ENCODE results near the gene GRIA1. TPM values are rescaled to one million over a fixed set of nuclear protein-coding genes. Genes with fewer than 3 reads are reported as not detected.
A peak's percentile ranks its signal among the peaks of the same experiment; 100 is the strongest.

The GRIA1 gene
- total RNA-seq, 2 donors from 2014 or later: not detected

- Mint-ChIP-seq H3K9me3 (no peaks in the 10 kb centered on the region), H3K27ac (no peak overlapping the region), H3K36me3 (ENCODE audit: low read depth) (no peaks in the 10 kb centered on the region), H3K4me3 (no peak overlapping the region), H3K4me1 (no peaks in the 10 kb centered on the region), H3K27me3 (peaks cover 6% of the 10 kb centered on the region)
- no peak for ATAC-seq (replicated peaks)
These were observed 290.6 kb downstream of the GRIA1 start for GRCh38 chr5:153780876-153781705.

DNA sequence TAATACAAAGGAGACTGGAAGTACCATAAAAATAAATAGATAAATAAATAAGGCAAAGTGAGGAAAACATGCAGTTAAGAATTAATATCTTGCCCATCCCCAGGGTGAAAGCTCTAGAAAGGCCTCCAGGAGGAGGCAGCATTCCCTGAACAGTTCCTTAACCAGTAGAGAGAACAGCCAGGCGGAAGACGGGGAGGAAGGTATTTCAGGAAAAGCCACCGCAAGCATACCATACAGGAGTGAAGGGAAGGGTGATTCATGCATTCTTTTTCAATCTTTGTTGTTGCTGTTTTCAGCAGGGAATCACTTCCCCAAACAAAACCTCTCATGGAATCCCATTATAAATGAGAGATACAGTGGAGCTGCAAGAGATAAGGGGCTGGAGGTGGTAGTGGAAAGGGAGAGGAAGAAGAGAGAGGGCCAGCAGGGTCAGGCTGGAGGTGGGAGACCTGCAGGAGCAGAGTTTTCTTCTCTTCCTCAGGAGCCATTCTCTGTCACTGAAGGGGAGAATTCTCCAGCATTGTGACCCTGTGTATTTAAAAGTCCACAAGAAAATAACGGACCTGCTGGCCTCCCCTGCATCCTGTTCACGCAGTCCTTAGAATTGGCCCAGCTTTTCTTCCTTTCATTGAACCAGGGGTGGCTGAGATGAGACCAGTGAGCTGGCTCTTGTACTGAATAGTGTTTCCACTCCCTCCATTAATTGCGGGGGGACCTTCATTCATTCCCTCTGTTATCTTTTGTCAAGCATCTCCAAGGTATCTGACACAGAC is 292.3 kb downstream of the GRIA1 start:
- Mint-ChIP-seq H3K27me3 (peaks cover 3% of the 10 kb centered on the region), H3K36me3 (ENCODE audit: low read depth) (no peaks in the 10 kb centered on the region), H3K27ac (no peak overlapping the region), H3K4me1 (no peaks in the 10 kb centered on the region), H3K9me3 (no peaks in the 10 kb centered on the region), H3K4me3 (no peak overlapping the region)
- ATAC-seq (replicated peaks): no peak

DNA sequence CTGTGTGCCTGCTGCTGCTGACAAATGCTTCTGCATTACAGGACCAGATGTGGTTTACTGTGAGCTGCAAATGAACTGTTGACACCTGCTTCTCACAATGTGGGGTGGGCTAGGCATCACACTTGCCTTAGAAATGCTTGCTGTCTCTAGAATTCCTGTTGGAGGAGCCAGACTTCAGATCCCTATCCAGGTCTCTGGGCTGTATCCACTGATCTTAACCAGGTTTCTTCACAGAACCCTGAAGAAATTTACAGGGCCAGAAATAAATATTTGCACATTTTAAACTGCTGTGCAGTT is 292.8 kb downstream of the GRIA1 start:
- Mint-ChIP-seq H3K27me3 (peaks cover 7% of the 10 kb centered on the region), H3K36me3 (ENCODE audit: low read depth) (no peaks in the 10 kb centered on the region), H3K9me3 (peaks cover 2% of the 10 kb centered on the region), H3K27ac (no peak overlapping the region), H3K4me1 (no peaks in the 10 kb centered on the region), H3K4me3 (no peak overlapping the region)
- ATAC-seq (replicated peaks): no peak

GRCh38 chr5:153784277-153784676 is 293.8 kb downstream of the GRIA1 start:
- H3K4me1 Mint-ChIP-seq: no peaks in the 10 kb centered on the region
- peaks cover 6% of the 10 kb centered on the region for H3K9me3 Mint-ChIP-seq
- peaks cover 11% of the 10 kb centered on the region for H3K27me3 Mint-ChIP-seq
- no peak overlapping the region for H3K4me3 Mint-ChIP-seq
- H3K36me3 Mint-ChIP-seq (ENCODE audit: low read depth): no peaks in the 10 kb centered on the region
- H3K27ac Mint-ChIP-seq: no peak overlapping the region
- no peak for ATAC-seq (replicated peaks)

DNA sequence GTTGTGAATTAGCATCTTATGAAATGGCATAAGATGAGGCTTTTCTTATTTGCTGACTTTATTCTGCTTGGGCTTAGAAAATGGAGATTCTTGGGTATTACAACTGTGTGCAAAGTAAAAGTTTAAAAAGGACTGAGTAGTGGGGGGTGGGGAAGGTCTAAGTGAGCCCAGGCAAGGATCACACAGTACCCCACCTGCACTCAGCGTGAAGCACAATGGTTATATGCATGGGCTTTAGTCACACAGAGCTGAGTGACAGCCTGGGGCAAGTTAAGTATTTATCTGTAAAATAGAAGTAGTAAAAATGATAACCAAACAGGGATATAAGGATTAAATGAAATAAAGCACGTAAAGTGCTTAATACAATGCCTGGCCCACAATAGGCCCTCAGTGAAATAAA is 300.9 kb downstream of the GRIA1 start:
- ATAC-seq (replicated peaks): no peak
- H3K36me3 Mint-ChIP-seq (ENCODE audit: low read depth): no peaks in the 10 kb centered on the region
- H3K27ac Mint-ChIP-seq: no peak overlapping the region
- H3K4me3 Mint-ChIP-seq: no peak overlapping the region
- no peaks in the 10 kb centered on the region for H3K4me1 Mint-ChIP-seq
- H3K9me3 Mint-ChIP-seq: peaks cover 6% of the 10 kb centered on the region
- peaks cover 8% of the 10 kb centered on the region for H3K27me3 Mint-ChIP-seq

GRCh38 chr5:153792305-153792704 is 301.8 kb downstream of the GRIA1 start:
- Mint-ChIP-seq H3K4me3 (no peak overlapping the region), H3K27ac (no peak overlapping the region), H3K27me3 (peaks cover 8% of the 10 kb centered on the region), H3K4me1 (no peaks in the 10 kb centered on the region), H3K36me3 (ENCODE audit: low read depth) (no peaks in the 10 kb centered on the region), H3K9me3 (peaks cover 6% of the 10 kb centered on the region)
- no peak for ATAC-seq (replicated peaks)

DNA sequence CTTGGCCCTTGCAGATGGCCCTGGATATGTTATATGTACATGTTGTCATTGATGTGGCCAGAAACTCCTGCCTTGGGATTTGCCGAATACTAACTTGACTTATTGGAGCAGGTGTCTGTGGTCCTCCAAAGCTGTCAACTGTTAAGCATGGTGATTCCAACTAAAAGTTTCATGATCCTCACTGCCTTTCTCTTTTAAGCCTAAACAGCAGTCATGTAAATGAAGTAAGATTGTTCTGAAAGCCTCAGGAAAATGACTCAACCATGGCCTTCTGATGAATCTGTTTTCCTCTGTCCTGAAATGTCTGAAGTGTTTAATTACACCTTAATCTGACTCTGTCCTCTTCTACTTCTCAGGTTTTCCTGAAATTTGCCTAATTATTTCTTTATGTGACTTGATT is 303.2 kb downstream of the GRIA1 start:
- no peaks in the 10 kb centered on the region for H3K27me3 Mint-ChIP-seq
- H3K4me3 Mint-ChIP-seq: no peak overlapping the region
- no peak overlapping the region for H3K27ac Mint-ChIP-seq
- H3K9me3 Mint-ChIP-seq: no peaks in the 10 kb centered on the region
- no peak for ATAC-seq (replicated peaks)
- no peaks in the 10 kb centered on the region for H3K4me1 Mint-ChIP-seq
- no peaks in the 10 kb centered on the region for H3K36me3 Mint-ChIP-seq (ENCODE audit: low read depth)

DNA sequence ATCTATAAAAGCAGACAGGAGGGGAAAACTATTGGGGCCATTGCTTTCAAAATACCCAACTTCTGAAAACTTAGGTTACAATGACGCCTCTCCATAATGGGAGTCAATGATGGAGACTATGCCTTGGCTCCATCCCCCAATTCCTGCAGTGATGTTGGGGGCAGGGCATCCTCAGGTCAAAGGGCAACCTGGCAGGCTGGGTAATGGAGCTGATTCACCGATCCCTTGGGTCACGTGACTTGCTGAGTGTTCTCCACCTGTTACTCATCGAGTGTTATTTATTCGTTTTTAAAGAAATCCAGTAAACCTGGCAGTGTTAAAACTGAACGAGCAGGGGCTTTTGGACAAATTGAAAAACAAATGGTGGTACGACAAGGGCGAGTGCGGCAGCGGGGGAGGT is 303.9 kb downstream of the GRIA1 start:
- no peaks in the 10 kb centered on the region for H3K36me3 Mint-ChIP-seq (ENCODE audit: low read depth)
- no peak overlapping the region for H3K4me3 Mint-ChIP-seq
- no peak overlapping the region for H3K27ac Mint-ChIP-seq
- H3K4me1 Mint-ChIP-seq: no peaks in the 10 kb centered on the region
- H3K9me3 Mint-ChIP-seq: no peaks in the 10 kb centered on the region
- ATAC-seq (replicated peaks): no peak
- H3K27me3 Mint-ChIP-seq: no peaks in the 10 kb centered on the region

- no peak for ATAC-seq (replicated peaks)
- H3K27ac Mint-ChIP-seq: no peak overlapping the region
- no peak overlapping the region for H3K4me3 Mint-ChIP-seq
- no peaks in the 10 kb centered on the region for H3K9me3 Mint-ChIP-seq
- H3K36me3 Mint-ChIP-seq (ENCODE audit: low read depth): no peaks in the 10 kb centered on the region
- no peaks in the 10 kb centered on the region for H3K4me1 Mint-ChIP-seq
- no peaks in the 10 kb centered on the region for H3K27me3 Mint-ChIP-seq
These were observed 306.1 kb downstream of the GRIA1 start for GRCh38 chr5:153796527-153796926.

DNA sequence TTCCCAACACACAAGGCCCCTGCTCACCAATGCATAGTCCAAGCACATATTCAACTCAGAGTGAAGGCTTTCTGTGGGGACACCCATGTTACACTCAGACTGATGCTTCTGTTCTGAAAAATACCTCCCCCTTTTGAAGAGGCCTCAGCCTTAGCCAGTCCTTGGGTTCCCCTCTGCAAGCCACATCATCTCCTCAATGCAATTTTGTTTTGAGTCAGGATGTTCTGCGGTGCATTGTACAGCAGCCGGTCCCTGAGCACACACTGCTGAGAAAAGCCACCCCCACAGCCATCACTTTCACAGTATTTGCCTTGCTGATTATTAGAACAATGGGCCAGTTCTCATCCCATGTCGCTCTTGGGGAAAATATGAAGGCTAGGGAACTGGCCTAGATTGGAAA is 307.0 kb downstream of the GRIA1 start:
- Mint-ChIP-seq H3K4me1 (no peaks in the 10 kb centered on the region), H3K4me3 (no peak overlapping the region), H3K9me3 (no peaks in the 10 kb centered on the region), H3K27me3 (no peaks in the 10 kb centered on the region), H3K36me3 (ENCODE audit: low read depth) (no peaks in the 10 kb centered on the region), H3K27ac (no peak overlapping the region)
- peak; percentile 14 for ATAC-seq (replicated peaks)

DNA sequence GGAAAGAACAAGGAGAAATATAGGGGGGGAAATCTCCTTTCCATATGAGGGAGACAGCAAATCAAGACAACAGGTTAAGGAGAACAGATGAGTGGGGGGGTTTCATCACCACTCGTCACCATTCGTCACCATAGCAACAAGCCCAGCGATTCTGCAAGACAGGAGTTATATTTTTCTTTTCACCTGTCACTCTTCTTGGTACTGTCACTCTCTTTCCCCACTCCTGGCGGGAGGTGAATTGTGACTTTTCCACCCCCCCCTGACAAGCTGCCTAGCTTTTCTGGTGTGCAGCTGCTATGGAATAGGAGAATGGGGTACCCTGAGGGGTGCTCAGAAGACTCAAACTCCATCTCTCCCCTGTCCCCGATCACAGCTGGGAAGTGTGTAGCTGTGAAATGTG is 308.4 kb downstream of the GRIA1 start:
- Mint-ChIP-seq H3K9me3 (no peaks in the 10 kb centered on the region), H3K27me3 (peaks cover under 1% of the 10 kb centered on the region), H3K36me3 (ENCODE audit: low read depth) (no peaks in the 10 kb centered on the region), H3K4me3 (no peak overlapping the region), H3K4me1 (no peaks in the 10 kb centered on the region), H3K27ac (no peak overlapping the region)
- no peak for ATAC-seq (replicated peaks)

DNA sequence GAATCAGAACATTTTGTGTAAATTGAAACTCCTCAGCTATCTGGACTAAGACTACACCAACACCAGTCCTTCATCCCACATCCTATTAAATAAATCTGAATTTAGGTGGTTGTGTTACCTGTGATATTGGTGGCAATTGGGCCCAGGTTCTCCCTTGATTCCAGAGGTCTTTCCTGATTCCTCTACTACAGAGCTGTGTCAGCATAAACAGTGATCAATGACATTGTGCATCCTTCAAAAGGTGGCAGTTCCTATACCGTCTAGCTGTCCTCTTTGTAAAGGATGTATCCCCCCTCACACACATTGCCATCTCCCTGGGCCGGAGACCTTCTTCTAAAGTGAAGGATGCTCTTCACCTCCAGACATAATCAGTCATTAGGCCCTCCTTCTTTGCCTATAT is 309.0 kb downstream of the GRIA1 start:
- Mint-ChIP-seq H3K9me3 (no peaks in the 10 kb centered on the region), H3K4me1 (no peaks in the 10 kb centered on the region), H3K27me3 (peaks cover 4% of the 10 kb centered on the region), H3K27ac (no peak overlapping the region), H3K36me3 (ENCODE audit: low read depth) (no peaks in the 10 kb centered on the region), H3K4me3 (no peak overlapping the region)
- no peak for ATAC-seq (replicated peaks)

DNA sequence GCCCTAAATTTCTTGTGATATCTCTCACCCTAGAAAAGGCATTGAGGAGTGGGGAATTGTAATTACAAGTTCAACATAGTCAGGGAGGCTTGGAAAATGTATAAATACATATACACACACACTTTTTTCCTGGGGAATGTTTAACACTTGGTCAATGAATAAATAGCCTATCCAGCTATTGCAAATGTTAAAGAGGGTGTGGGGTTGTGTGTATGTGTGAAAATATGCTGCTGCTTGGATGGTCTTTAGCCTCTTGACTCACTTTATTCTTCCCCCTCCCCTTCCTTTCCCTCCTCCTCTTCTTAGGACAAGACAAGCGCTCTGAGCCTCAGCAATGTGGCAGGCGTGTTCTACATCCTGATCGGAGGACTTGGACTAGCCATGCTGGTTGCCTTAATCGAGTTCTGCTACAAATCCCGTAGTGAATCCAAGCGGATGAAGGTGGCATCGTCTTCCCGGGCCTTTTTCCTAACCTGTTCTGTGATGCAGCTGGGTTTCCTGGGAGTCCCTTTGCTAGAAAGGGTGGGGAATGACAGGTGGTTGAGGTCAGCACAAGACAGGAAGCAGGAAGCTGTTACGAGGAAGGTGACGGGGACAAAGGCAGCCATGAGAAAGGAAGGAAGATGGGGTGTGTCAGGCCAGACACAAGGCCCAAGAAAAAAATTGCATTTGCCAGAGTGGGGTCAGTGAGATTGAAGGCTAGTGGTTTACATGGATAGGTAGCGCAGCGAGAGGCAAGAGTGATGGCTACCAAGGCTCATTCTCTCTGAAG is 311.8 kb downstream of the GRIA1 start:
- no peaks in the 10 kb centered on the region for H3K4me1 Mint-ChIP-seq
- H3K4me3 Mint-ChIP-seq: no peak overlapping the region
- no peak overlapping the region for H3K27ac Mint-ChIP-seq
- H3K9me3 Mint-ChIP-seq: no peaks in the 10 kb centered on the region
- no peaks in the 10 kb centered on the region for H3K36me3 Mint-ChIP-seq (ENCODE audit: low read depth)
- no peak for ATAC-seq (replicated peaks)
- peaks cover 10% of the 10 kb centered on the region for H3K27me3 Mint-ChIP-seq

DNA sequence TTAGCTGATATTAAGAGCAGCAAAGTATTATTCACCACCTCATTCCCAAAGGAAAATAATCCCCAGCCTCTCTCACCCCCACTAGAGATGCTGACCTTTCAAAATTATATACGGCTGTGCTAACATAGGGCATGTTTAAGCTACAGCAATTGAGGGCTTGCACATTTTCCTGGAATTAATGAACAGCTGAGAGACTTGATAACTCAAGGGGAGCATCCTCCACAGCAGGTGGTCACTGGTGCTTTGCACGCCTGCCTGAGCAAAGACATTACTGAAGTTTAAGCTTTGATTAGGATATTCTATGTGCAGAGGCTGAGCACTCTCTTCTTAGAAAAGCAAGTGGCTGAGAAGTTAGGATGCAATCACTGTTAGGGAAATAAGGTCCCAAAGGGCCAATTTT is 317.3 kb downstream of the GRIA1 start:
- Mint-ChIP-seq H3K4me1 (no peaks in the 10 kb centered on the region), H3K4me3 (no peak overlapping the region), H3K36me3 (ENCODE audit: low read depth) (no peaks in the 10 kb centered on the region), H3K27me3 (peaks cover 13% of the 10 kb centered on the region), H3K9me3 (peaks cover 4% of the 10 kb centered on the region), H3K27ac (no peak overlapping the region)
- no peak for ATAC-seq (replicated peaks)

DNA sequence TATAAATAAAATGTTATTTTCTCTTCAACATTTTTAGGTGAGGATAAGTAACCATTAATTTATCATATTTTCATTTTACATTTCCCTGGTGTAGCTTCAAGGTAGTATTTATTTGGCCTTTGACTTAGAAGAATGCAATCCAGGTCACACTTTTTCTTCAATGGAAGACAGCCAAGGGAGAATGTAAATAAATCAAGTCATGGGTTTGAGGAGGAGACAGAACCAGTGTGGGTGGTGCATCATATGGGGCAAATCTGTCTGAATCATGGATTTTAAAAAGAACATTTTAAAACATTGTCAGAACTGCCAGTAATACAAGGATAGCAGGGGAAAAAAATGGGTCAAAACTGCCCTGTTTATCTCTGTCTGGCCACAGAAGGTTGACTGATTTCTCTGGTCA is 318.7 kb downstream of the GRIA1 start:
- Mint-ChIP-seq H3K4me3 (no peak overlapping the region), H3K9me3 (peaks cover 4% of the 10 kb centered on the region), H3K27ac (no peak overlapping the region), H3K27me3 (peaks cover 10% of the 10 kb centered on the region), H3K4me1 (no peaks in the 10 kb centered on the region), H3K36me3 (ENCODE audit: low read depth) (no peaks in the 10 kb centered on the region)
- no peak for ATAC-seq (replicated peaks)
